HG03196 (cell line): ENCODE measurements around the gene PLEKHJ1.

ENCODE experiments used
- ATAC-seq: cut with Tn5 transposase; IDR thresholded peaks from one replicate; pipeline ENCODE4 v1.9.1; 2021; ENCODE audit not compliant: unreplicated experiment

The PLEKHJ1 gene

DNA sequence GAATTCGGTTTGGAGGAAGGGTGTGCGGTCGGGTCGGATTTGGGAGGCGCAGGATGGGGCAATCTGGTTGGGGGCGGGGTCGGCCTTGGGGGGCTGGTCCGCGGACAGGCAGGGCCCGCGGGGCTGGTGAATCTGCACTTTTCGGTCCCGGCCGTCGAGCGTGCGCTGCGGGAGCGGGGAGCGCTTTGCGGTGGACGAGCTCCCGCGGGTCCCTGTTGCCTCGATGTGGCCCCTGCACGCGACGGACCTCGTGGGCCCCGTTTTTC lies 34.0 kb upstream of the PLEKHJ1 start:
- no peak for ATAC-seq

- peak; percentile 44 for ATAC-seq
These were observed 33.4 kb upstream of the PLEKHJ1 start for GRCh38 chr19:2269244-2270156.

- ATAC-seq, result no peak
These were observed 32.7 kb upstream of the PLEKHJ1 start for GRCh38 chr19:2268861-2269243.

DNA sequence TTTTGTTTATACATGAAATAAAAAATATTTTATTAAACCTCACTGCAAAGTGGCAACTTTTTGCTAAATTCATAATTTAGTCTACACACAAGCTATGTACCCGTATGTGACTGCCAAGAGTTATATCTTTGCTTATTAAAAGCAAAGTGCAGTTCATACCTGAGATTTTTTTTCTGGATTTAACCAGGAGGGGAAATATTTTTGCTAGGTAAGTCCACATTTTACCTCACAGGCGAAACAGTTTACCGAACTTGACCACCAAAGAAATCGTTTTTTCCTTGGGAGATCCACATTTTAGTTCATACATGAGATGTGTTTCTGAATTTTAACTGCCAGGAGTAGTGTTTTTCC lies 32.3 kb upstream of the PLEKHJ1 start:
- no peak for ATAC-seq

- ATAC-seq, result peak; percentile 23
These were observed 30.3 kb upstream of the PLEKHJ1 start for GRCh38 chr19:2266183-2266993.

DNA sequence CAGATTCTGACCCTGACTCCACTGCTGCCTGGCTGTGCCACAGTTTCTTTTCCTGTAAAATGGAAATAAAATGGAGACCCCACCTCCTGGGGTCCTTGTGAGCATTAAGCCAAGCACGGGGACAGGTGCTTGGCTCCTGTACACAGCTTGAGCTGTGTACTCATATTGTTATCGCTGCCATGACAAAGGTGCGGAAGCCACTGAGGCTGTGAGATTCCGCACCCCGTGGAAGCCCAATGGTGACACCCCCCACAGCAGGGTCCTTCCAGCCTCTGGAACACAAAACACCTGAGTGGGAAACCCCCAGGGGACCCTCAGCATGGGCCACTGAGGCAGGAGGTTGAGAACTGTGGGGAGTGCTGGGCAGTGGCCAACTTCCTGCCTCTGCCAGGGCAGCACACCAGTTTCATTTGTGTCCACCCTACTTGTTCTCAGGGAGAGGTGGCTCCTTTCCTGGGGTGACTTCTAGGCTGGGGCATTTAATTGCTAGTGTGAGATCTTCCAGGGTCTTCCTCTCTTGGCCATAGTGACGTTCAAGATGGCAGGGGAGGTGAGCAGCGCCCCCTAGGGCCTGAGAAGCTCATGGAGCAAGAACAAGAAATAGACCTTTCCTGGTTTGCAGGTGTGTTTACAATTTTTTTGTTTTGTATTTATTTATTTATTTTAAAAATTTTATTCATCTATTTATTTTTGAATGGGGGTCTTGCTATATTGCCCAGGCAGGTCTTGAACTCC lies 25.5 kb upstream of the PLEKHJ1 start:
- ATAC-seq, result no peak

DNA sequence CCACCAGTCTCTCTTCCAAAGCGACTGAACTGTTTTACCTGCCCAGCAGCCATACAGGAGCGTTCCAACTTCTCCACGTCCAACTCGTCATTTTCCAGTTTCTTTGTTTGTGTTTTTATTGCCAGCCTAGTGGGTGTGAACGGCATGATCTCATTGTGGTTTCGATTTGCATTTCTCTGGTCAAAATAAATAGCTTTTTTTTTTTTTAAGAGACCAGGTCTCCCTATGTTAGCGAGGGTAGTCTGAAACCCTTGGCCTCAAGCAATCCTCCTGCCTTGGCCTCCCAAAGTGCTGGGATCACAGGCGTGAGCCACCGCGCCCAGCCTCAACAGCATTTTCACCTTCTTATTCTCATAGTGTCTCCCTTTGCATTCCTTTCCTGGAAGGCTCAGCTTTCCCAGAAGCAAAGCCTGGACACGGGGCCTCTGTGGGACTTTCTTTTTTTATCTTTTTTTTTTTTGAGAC lies 24.2 kb upstream of the PLEKHJ1 start:
- no peak for ATAC-seq

DNA sequence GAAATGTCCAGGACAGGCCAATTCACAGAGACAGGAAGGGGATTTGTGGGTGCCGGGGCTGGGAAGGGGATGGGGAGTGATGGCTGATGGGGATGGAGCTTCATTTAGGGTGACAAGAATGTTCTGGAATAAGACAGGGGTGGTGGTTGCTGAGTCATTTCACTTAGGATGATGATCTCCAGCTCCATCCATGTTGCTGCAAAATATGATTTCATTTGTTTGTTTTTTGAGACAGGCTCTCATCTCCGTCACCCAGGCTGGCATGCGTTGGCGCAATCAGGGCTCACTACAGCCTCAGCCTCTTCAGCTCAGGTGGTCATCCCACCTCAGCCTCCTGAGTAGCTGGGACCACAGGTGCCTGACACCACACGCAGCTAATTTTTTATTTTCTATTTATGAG lies 23.2 kb upstream of the PLEKHJ1 start:
- no peak for ATAC-seq

DNA sequence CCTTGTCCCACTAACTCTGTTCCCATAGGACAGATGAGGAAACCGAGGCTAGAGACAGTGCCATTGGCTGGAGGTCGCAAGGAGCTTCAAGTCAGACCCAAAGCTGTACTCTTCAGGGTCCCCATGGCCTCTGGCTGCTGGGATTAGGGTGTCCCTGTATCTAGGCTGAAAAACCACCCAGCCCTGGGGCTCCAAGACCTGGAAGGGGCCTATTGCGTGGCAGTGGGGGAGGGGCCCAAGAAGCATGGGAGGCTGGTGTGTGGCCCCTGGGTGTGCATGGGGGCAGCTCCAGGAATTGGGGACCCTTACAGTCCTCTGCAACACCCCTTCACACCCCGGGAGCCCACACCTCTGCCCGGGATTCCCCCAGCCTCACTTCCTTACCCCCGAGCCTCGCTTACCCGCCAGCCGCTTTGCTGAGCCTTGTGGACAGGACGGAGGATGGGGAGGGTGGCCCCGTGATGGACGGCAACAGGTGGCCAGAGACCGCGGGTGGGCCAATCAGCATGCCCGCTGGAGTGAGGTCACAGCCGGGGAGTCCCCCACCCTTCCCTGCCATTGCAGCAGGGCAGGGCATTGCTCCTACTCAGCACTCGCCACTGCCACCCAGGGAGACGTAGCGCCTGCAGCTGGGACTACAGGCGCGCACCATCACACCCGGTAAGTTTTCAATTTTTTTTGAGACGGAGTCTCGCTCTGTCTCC lies 20.0 kb upstream of the PLEKHJ1 start, which contains the start of gene JSRP1:
TSS of gene JSRP1 (minus strand) at position 436 of the 704 bp plus-strand sequence. CDS start 1,103 bp downstream, outside the sequence.
- ATAC-seq, result no peak

GRCh38 chr19:2255112-2255845 lies 19.1 kb upstream of the PLEKHJ1 start:
- no peak for ATAC-seq

DNA sequence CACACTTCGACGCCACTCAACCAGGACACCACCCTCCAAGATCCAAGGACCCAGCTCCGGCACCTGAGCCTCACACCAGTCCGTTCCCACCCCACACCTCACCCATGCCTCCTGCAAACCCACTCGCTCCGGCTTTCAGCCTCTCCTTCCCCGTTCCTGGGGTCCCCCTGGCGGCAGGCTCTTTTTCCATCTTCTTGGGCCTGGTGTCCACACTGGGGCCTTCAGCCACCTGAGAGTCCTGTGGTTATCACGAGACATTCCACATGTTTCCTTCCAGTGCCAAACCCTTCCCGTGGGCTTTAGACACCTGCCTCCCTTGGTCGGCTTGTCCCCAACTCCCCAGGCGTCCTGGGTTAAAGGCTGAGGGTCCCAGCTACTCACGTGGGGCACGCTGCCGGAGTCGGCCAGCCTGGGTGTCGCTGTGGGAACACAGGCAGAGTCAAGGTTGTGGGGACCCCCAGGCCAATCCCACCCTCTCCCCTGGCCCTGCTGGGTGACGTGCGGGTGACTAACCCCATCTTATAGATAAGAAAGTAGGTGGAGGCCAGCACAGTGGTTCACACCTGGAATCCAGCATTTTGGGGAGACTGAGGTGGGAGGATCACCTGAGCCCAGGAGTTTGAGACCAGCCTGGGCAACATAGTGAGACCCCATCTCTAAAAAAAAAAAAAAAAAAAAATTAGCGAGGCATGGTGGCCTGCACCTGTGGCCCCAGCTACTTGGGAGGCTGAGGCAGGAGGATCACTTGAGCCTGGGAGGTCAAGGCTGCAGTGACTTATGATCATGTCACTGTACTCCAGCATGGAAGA lies 18.1 kb upstream of the PLEKHJ1 start:
- ATAC-seq, result no peak

- ATAC-seq, result no peak
These were observed 17.3 kb upstream of the PLEKHJ1 start for GRCh38 chr19:2253106-2254063.

GRCh38 chr19:2252797-2253105 lies 16.6 kb upstream of the PLEKHJ1 start:
- no peak for ATAC-seq

GRCh38 chr19:2252055-2252796 lies 16.1 kb upstream of the PLEKHJ1 start:
- no peak for ATAC-seq

GRCh38 chr19:2251106-2252054 lies 15.3 kb upstream of the PLEKHJ1 start:
- ATAC-seq, result no peak

- ATAC-seq, result no peak
These were observed 14.6 kb upstream of the PLEKHJ1 start for GRCh38 chr19:2250766-2251105.
